Measurements from ENCODE around the gene TELO2. TPM values are rescaled to one million over a fixed set of nuclear protein-coding genes. Genes with fewer than 3 reads are reported as not detected.

The TELO2 gene
- total and polyA plus RNA-seq, 2 donors (not counting 3 experiments of a cell fraction or from before 2014, with no cell fraction given) = 30.7 to 61.6 TPM

- Histone ChIP-seq H3K9me1 (replicated peaks; ENCODE audit: control insufficient read depth, extremely low read depth, insufficient read depth, low read length) (no peaks in the 10 kb centered on the region), H3K27ac (ENCODE audit: insufficient read depth, low read depth, low read length) (no peak overlapping the region), H3K27me3 (ENCODE audit: control insufficient read depth in 2 of 2, insufficient read depth in 2 of 2, low read length in 2 of 2) (no peaks in the 10 kb centered on the region), H3K4me2 (ENCODE audit: insufficient read depth, low read length) (no peak overlapping the region), H4K20me1 (replicated peaks; ENCODE audit: control insufficient read depth, extremely low read depth, insufficient read depth, low read length) (no peaks in the 10 kb centered on the region), H2AFZ (ENCODE audit: low read depth, low read length) (no peak overlapping the region), H3K4me1 (ENCODE audit: control insufficient read depth, extremely low read depth, insufficient read depth, low read length) (no peaks in the 10 kb centered on the region), H3K9me3 (replicated peaks; ENCODE audit: control insufficient read depth, insufficient read depth, low read length) (no peaks in the 10 kb centered on the region), H3K4me3 (replicated peaks in 1 of 3; ENCODE audit: insufficient read depth in 1 of 3, low read depth in 1 of 3, low read length in 3 of 3) (no peak overlapping the region), H3K36me3 (ENCODE audit: control insufficient read depth in 2 of 2, extremely low read depth in 1 of 2, insufficient read depth in 2 of 2, low read length in 2 of 2) (peaks cover 0 to 51% of the 10 kb centered on the region in 2 experiments), H3K9ac (replicated peaks; ENCODE audit: extremely low read depth, insufficient read depth, low read length) (no peak overlapping the region), H3K79me2 (ENCODE audit: control insufficient read depth, insufficient read depth, low read length) (no peaks in the 10 kb centered on the region)
- DNase-seq (ENCODE audit: low read depth, low spot score) (no peak), FAIRE-seq (no peak)
- dilution Hi-C loops (cut with MboI; ENCODE audit: extremely low pct_ligation_motif_present, low sequenced_read_pairs) = no loop called here
- ChIA-PET CTCF (no interaction called here), POLR2A (no interaction called here)
- intact Hi-C loops (cut with micrococcal nuclease) = no loop called here
- no peak for TF ChIP-seq MAX (IDR thresholded peaks at IDR 0.05; ENCODE audit: insufficient read depth, insufficient read length)
- no TSS peak for BruUV-seq (replicated peaks)
Measured at GRCh38 chr16:1450218-1450617, 42.9 kb upstream of the TELO2 start.

GRCh38 chr16:1450841-1451240, 42.3 kb upstream of the TELO2 start:
- dilution Hi-C loops (cut with MboI; ENCODE audit: extremely low pct_ligation_motif_present, low sequenced_read_pairs) = no loop called here
- Histone ChIP-seq H3K27ac (ENCODE audit: insufficient read depth, low read depth, low read length) (no peak overlapping the region), H2AFZ (ENCODE audit: low read depth, low read length) (no peak overlapping the region), H3K9ac (replicated peaks; ENCODE audit: extremely low read depth, insufficient read depth, low read length) (no peak overlapping the region), H3K9me3 (replicated peaks; ENCODE audit: control insufficient read depth, insufficient read depth, low read length) (no peaks in the 10 kb centered on the region), H3K4me1 (ENCODE audit: control insufficient read depth, extremely low read depth, insufficient read depth, low read length) (no peaks in the 10 kb centered on the region), H3K27me3 (ENCODE audit: control insufficient read depth in 2 of 2, insufficient read depth in 2 of 2, low read length in 2 of 2) (no peaks in the 10 kb centered on the region), H3K4me3 (replicated peaks in 1 of 3; ENCODE audit: insufficient read depth in 1 of 3, low read depth in 1 of 3, low read length in 3 of 3) (no peak overlapping the region), H3K4me2 (ENCODE audit: insufficient read depth, low read length) (no peak overlapping the region), H4K20me1 (replicated peaks; ENCODE audit: control insufficient read depth, extremely low read depth, insufficient read depth, low read length) (no peaks in the 10 kb centered on the region), H3K9me1 (replicated peaks; ENCODE audit: control insufficient read depth, extremely low read depth, insufficient read depth, low read length) (no peaks in the 10 kb centered on the region), H3K36me3 (ENCODE audit: control insufficient read depth in 2 of 2, extremely low read depth in 1 of 2, insufficient read depth in 2 of 2, low read length in 2 of 2) (peaks cover 0 to 52% of the 10 kb centered on the region in 2 experiments), H3K79me2 (ENCODE audit: control insufficient read depth, insufficient read depth, low read length) (no peaks in the 10 kb centered on the region)
- no peak for TF ChIP-seq POLR2AphosphoS5 (IDR thresholded peaks at IDR 0.05; ENCODE audit: insufficient read depth, low read depth, low read length)
- TF ChIP-seq EZH2 (IDR thresholded peaks at IDR 0.05; ENCODE audit: borderline replicate concordance, low read depth, low read length, severe bottlenecking) = no peak
- TF ChIP-seq JUN (IDR thresholded peaks at IDR 0.05; ENCODE audit: borderline replicate concordance, insufficient read depth, insufficient read length, low read depth) = no peak
- no peak for TF ChIP-seq FOS (IDR thresholded peaks at IDR 0.05; ENCODE audit: borderline replicate concordance, insufficient read depth, low read length)
- TF ChIP-seq MAX (IDR thresholded peaks at IDR 0.05; ENCODE audit: insufficient read depth, insufficient read length) = no peak
- no peak for TF ChIP-seq CTCF (IDR thresholded peaks at IDR 0.05; ENCODE audit: extremely low read depth in 1 of 2, insufficient read depth in 1 of 2, low read depth in 1 of 2, low read length in 2 of 2)
- no peak for TF ChIP-seq POLR2A (IDR thresholded peaks at IDR 0.05; ENCODE audit: low read depth, low read length)
- TF ChIP-seq MYC (IDR thresholded peaks at IDR 0.05; ENCODE audit: low read depth, low read length) = no peak
- TF ChIP-seq GATA2 (IDR thresholded peaks at IDR 0.05; ENCODE audit: insufficient read depth, insufficient read length, low read depth, low read length) = no peak
- intact Hi-C loops (cut with micrococcal nuclease) = no loop called here
- POLR2A ChIA-PET = no interaction called here
- DNase-seq (ENCODE audit: low read depth, low spot score) (no peak), FAIRE-seq (no peak)
- BruUV-seq (replicated peaks) = no TSS peak
- CTCF ChIA-PET = no interaction called here

Measured in endothelial cell of umbilical vein (primary cell).